A549 (cell line): ENCODE measurements around the gene CHRD.

Experiments used
- CEBPB ChIP-seq, 2 experiments: fragments of >200 bp in 1 of 2; sonication (Bioruptor Twin) in 1 of 2; formaldehyde crosslinking in 1 of 2; IDR thresholded peaks; 2 replicates each; pipeline ENCODE4 v1.6.1; 2012 to 2016
- CHD4 ChIP-seq: fragments of 200-600 bp; sonication (generic); IDR thresholded peaks from 2 replicates; pipeline ENCODE4 v1.6.1; 2016; ENCODE audit warnings: antibody characterized with exemption, mild to moderate bottlenecking, borderline replicate concordance
- EP300 ChIP-seq, 2 experiments: fragments of >200 bp; sonication (Bioruptor Twin); formaldehyde crosslinking; IDR thresholded peaks; 2 replicates in 1 of 2; 3 replicates in 1 of 2; pipeline ENCODE4 v1.6.1; 2016 to 2017
- GATA3 ChIP-seq: IDR thresholded peaks from 2 replicates; pipeline ENCODE4 v1.6.1; 2012; ENCODE audit warnings: borderline replicate concordance
- RAD21 ChIP-seq, 2 experiments: fragments of >200 bp in 1 of 2; sonication (Bioruptor Twin) in 1 of 2; formaldehyde crosslinking in 1 of 2; IDR thresholded peaks in 1 of 2; conservative IDR thresholded peaks in 1 of 2; 2 replicates in 1 of 2; 3 replicates in 1 of 2; pipeline ENCODE4 v1.6.1; 2012 to 2018; ENCODE audit warnings: inconsistent platforms in 1 of 2
- RFX5 ChIP-seq: fragments of 450-650 bp; IDR thresholded peaks from 2 replicates; pipeline ENCODE4 v1.7.1; 2014; ENCODE audit warnings: antibody characterized with exemption, mild to moderate bottlenecking, moderate library complexity
- SMC3 ChIP-seq: fragments of >200 bp; sonication (Bioruptor Twin); formaldehyde crosslinking; IDR thresholded peaks from 3 replicates; pipeline ENCODE4 v1.6.1; 2018; ENCODE audit warnings: inconsistent platforms
- ZNF302 ChIP-seq: fragments of 250-450 bp; sonication (Bioruptor Pico); IDR thresholded peaks from 2 replicates; pipeline ENCODE4 v1.9.0; 2021; ENCODE audit warnings: inconsistent platforms, mild to moderate bottlenecking, moderate library complexity
- TF ChIP-seq, protein P1 (sequence below): fragments of >200 bp; sonication (Bioruptor Twin); formaldehyde crosslinking; IDR thresholded peaks from 3 replicates; pipeline ENCODE4 v1.6.1; 2016
- TF ChIP-seq, protein P2 (sequence below): fragments of 450-650 bp; IDR thresholded peaks from 2 replicates; pipeline ENCODE4 v1.6.1; 2014; ENCODE audit warnings: antibody characterized with exemption
- TF ChIP-seq, protein P3 (sequence below): fragments of >200 bp; sonication (Bioruptor Twin); formaldehyde crosslinking; IDR thresholded peaks from 3 replicates; pipeline ENCODE4 v1.5.1; 2016

DNA sequence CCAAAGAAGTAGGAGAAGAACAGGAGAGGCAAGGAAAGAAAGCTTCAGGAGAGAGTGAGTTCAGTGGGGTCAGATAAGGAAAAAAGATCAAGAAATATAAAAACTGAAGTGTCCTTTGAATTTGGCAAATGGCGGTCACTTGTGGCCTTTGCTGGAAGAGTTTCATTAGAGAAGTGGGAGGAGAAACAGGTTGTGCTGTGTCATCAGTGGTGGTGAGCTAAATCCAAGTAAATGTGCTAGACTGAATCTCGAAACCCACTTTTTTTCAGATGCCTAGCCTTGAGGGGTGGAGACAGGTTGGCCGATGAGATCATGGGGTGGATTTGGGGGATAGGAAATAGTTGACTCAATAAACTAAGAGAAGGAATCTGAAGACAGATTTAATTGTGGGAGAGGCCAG is 43.7 kb downstream of the CHRD start:
- TF ChIP-seq, protein P1, sequence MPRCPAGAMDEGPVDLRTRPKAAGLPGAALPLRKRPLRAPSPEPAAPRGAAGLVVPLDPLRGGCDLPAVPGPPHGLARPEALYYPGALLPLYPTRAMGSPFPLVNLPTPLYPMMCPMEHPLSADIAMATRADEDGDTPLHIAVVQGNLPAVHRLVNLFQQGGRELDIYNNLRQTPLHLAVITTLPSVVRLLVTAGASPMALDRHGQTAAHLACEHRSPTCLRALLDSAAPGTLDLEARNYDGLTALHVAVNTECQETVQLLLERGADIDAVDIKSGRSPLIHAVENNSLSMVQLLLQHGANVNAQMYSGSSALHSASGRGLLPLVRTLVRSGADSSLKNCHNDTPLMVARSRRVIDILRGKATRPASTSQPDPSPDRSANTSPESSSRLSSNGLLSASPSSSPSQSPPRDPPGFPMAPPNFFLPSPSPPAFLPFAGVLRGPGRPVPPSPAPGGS: no peak
- TF ChIP-seq CHD4 (no peak), GATA3 (no peak), ZNF302 (CRISPR knock-in tag) (no peak), RAD21 (conservative IDR thresholded peaks at IDR 0.05 in 1 of 2, IDR thresholded peaks at IDR 0.05 in 1 of 2) (no peak), EP300 (IDR thresholded peaks at IDR 0.05) (no peak), RFX5 (no peak), SMC3 (no peak), CEBPB (IDR thresholded peaks at IDR 0.05) (no peak)
- TF ChIP-seq, protein P2, sequence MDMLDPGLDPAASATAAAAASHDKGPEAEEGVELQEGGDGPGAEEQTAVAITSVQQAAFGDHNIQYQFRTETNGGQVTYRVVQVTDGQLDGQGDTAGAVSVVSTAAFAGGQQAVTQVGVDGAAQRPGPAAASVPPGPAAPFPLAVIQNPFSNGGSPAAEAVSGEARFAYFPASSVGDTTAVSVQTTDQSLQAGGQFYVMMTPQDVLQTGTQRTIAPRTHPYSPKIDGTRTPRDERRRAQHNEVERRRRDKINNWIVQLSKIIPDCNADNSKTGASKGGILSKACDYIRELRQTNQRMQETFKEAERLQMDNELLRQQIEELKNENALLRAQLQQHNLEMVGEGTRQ: no peak
- TF ChIP-seq, protein P3, sequence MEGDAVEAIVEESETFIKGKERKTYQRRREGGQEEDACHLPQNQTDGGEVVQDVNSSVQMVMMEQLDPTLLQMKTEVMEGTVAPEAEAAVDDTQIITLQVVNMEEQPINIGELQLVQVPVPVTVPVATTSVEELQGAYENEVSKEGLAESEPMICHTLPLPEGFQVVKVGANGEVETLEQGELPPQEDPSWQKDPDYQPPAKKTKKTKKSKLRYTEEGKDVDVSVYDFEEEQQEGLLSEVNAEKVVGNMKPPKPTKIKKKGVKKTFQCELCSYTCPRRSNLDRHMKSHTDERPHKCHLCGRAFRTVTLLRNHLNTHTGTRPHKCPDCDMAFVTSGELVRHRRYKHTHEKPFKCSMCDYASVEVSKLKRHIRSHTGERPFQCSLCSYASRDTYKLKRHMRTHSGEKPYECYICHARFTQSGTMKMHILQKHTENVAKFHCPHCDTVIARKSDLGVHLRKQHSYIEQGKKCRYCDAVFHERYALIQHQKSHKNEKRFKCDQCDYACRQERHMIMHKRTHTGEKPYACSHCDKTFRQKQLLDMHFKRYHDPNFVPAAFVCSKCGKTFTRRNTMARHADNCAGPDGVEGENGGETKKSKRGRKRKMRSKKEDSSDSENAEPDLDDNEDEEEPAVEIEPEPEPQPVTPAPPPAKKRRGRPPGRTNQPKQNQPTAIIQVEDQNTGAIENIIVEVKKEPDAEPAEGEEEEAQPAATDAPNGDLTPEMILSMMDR: no peak
